NCI-H2107 treated with DMSO at 0.1 percent for 48 hours (cell line): ENCODE measurements around the gene BATF.
A peak's percentile ranks its signal among the peaks of the same experiment; 100 is the strongest.
"Not testable (repeated sequence)": the region's sequence is repeated elsewhere in the genome, so short reads cannot be mapped to it uniquely, and the experiment has no call there.

Experiments
- DNase-seq: peaks from one replicate; lab custom pipeline; 2025; ENCODE audit not compliant: unreplicated experiment; lab: John Stamatoyannopoulos, UW

BATF gene

GRCh38 chr14:75522224-75522982, at the start of gene BATF:
Gene BATF (plus strand): TSS chr14:75522469. CDS start chr14:75522683, 214 bp downstream.
- DNase-seq: no peak

- not testable (repeated sequence) for DNase-seq
Measured at GRCh38 chr14:75474127-75474526, 48.1 kb upstream of the BATF start.

- DNase-seq: peak; percentile 85
Measured at GRCh38 chr14:75476274-75476995, 45.8 kb upstream of the BATF start.

GRCh38 chr14:75477881-75478280, 44.4 kb upstream of the BATF start:
- DNase-seq: no peak

GRCh38 chr14:75479770-75480600, 42.3 kb upstream of the BATF start:
- no peak for DNase-seq

- DNase-seq: no peak
Measured at GRCh38 chr14:75482366-75482765, 39.9 kb upstream of the BATF start.

- DNase-seq: no peak
Measured at GRCh38 chr14:75484711-75485429, 37.4 kb upstream of the BATF start.

- DNase-seq: no peak
Measured at GRCh38 chr14:75486318-75486717, 36.0 kb upstream of the BATF start.

- no peak for DNase-seq
Measured at GRCh38 chr14:75487155-75487671, 35.1 kb upstream of the BATF start.

GRCh38 chr14:75489480-75489837, 32.8 kb upstream of the BATF start:
- peak; percentile 59 for DNase-seq

GRCh38 chr14:75491376-75491978, 30.8 kb upstream of the BATF start:
- no peak for DNase-seq

GRCh38 chr14:75492832-75493591, 29.3 kb upstream of the BATF start:
- DNase-seq: no peak

GRCh38 chr14:75493592-75494087, 28.6 kb upstream of the BATF start:
- DNase-seq: no peak

GRCh38 chr14:75494896-75495295, 27.4 kb upstream of the BATF start:
- no peak for DNase-seq

GRCh38 chr14:75495399-75495798, 26.9 kb upstream of the BATF start:
- no peak for DNase-seq

- no peak for DNase-seq
Measured at GRCh38 chr14:75495882-75496281, 26.4 kb upstream of the BATF start.

GRCh38 chr14:75496755-75497154, 25.5 kb upstream of the BATF start:
- DNase-seq: no peak

- no peak for DNase-seq
Measured at GRCh38 chr14:75497191-75497590, 25.1 kb upstream of the BATF start.

GRCh38 chr14:75497701-75498100, 24.6 kb upstream of the BATF start:
- DNase-seq: no peak
